SK-N-SH (cell line): ENCODE measurements around the gene ZMIZ1. TPM values are rescaled to one million over a fixed set of nuclear protein-coding genes. Genes with fewer than 3 reads are reported as not detected.

Experiments
- CTCF ChIA-PET: fragments of 300-600, 350-600 bp; formaldehyde crosslinking; extraction: SDS; loops from one replicate; lab custom pipeline; 2021; lab: Yijun Ruan, JAX
- POLR2A ChIA-PET: fragments of 350-600 bp; sonication (Branson Sonifier 250); formaldehyde crosslinking; extraction: SDS; loops from one replicate; lab custom pipeline; 2020; ENCODE audit warnings: antibody characterized with exemption, inconsistent platforms; lab: Yijun Ruan, JAX
- DNase-seq: peaks from one replicate; pipeline ENCODE4 v3.0.0; 2012
- H2AFZ ChIP-seq: fragments of 200-600 bp; sonication (generic); 2 replicates; pipeline ENCODE4 v1.8.1; 2016; ENCODE audit warnings: antibody characterized with exemption, mild to moderate bottlenecking, low read depth
- H3F3A ChIP-seq: fragments of 200-600 bp; sonication (generic); replicated peaks from 2 replicates; pipeline ENCODE3; 2016; ENCODE audit warnings: antibody characterized with exemption, mild to moderate bottlenecking; ENCODE audit not compliant: insufficient read depth
- H3K27ac ChIP-seq, 2 experiments: fragments of 200-500 bp in 1 of 2; fragments of 200-600 bp in 1 of 2; sonication (Bioruptor generic) in 1 of 2; sonication (generic), shearing (Covaris generic) in 1 of 2; 2 replicates each; pipeline versions ENCODE4 v1.5.1 to v1.6.1; 2014 to 2016; ENCODE audit warnings: low read depth in 2 of 2, inconsistent platforms in 1 of 2, low read length in 1 of 2, mild to moderate bottlenecking in 1 of 2, mixed read lengths in 1 of 2
- H3K27me3 ChIP-seq: fragments of 200-600 bp; sonication (generic), shearing (Covaris generic); 2 replicates; pipeline ENCODE4 v1.6.1; 2016; ENCODE audit warnings: mixed run types; ENCODE audit not compliant: insufficient read depth
- H3K36me3 ChIP-seq, 2 experiments: fragments of 200-500 bp in 1 of 2; fragments of 200-600 bp in 1 of 2; sonication (Bioruptor generic) in 1 of 2; sonication (generic) in 1 of 2; replicated peaks in 1 of 2; 2 replicates each; pipeline versions ENCODE3 to v1.5.1; 2014 to 2016; ENCODE audit warnings: low read length in 1 of 2, mild to moderate bottlenecking in 1 of 2; ENCODE audit not compliant: insufficient read depth in 2 of 2, control insufficient read depth in 1 of 2
- H3K4me1 ChIP-seq, 2 experiments: fragments of 200-500 bp in 1 of 2; fragments of 200-600 bp in 1 of 2; sonication (Bioruptor generic) in 1 of 2; sonication (generic), shearing (Covaris generic) in 1 of 2; 2 replicates each; pipeline versions ENCODE4 v1.5.1 to v1.6.1; 2014 to 2016; ENCODE audit warnings: low read depth in 1 of 2, low read length in 1 of 2, mixed run types in 1 of 2; ENCODE audit not compliant: insufficient read depth in 2 of 2, control insufficient read depth in 1 of 2
- H3K4me2 ChIP-seq: fragments of 200-600 bp; sonication (generic), shearing (Covaris generic); 2 replicates; pipeline ENCODE4 v1.6.1; 2017; ENCODE audit warnings: mixed run types
- H3K4me3 ChIP-seq, 2 experiments: fragments of 200-500 bp in 1 of 2; fragments of 200-600 bp in 1 of 2; sonication (Bioruptor generic) in 1 of 2; sonication (generic), shearing (Covaris generic) in 1 of 2; 2 replicates each; pipeline versions ENCODE4 v1.5.1 to v1.8.1; 2014 to 2016; ENCODE audit warnings: low read depth in 2 of 2, inconsistent platforms in 1 of 2, low read length in 1 of 2, mild to moderate bottlenecking in 1 of 2, mixed read lengths in 1 of 2, moderate library complexity in 1 of 2
- H3K79me2 ChIP-seq: fragments of 200-600 bp; sonication (generic); 2 replicates; pipeline ENCODE4 v1.8.1; 2017; ENCODE audit warnings: mild to moderate bottlenecking; ENCODE audit not compliant: insufficient read depth
- H3K9ac ChIP-seq: fragments of 200-600 bp; sonication (generic); 2 replicates; pipeline ENCODE4 v1.6.1; 2017; ENCODE audit warnings: mixed run types
- H3K9me2 ChIP-seq: fragments of 200-600 bp; sonication (generic); 2 replicates; pipeline ENCODE4 v1.6.1; 2017; ENCODE audit warnings: mixed run types
- H3K9me3 ChIP-seq: fragments of 200-600 bp; sonication (generic); 2 replicates; pipeline ENCODE4 v1.6.1; 2017; ENCODE audit warnings: mixed run types, mild to moderate bottlenecking, moderate library complexity
- H4K20me1 ChIP-seq: fragments of 200-600 bp; sonication (generic); 2 replicates; pipeline ENCODE4 v1.6.1; 2017; ENCODE audit warnings: mild to moderate bottlenecking, mixed run types; ENCODE audit not compliant: insufficient read depth
- CTCF ChIP-seq: fragments of 200-600 bp; sonication (generic); IDR thresholded peaks from 2 replicates; pipeline ENCODE4 v1.6.1; 2017; ENCODE audit warnings: antibody characterized with exemption, mild to moderate bottlenecking, moderate library complexity
- FOSL2 ChIP-seq: IDR thresholded peaks from 2 replicates; pipeline ENCODE4 v1.4.0; 2012; ENCODE audit warnings: low read depth, mild to moderate bottlenecking, moderate library complexity, borderline replicate concordance
- GABPA ChIP-seq: IDR thresholded peaks from 2 replicates; pipeline ENCODE4 v1.4.0; 2012; ENCODE audit warnings: low read depth, mild to moderate bottlenecking
- GATA2 ChIP-seq: sonication (generic); formaldehyde crosslinking; IDR thresholded peaks from 2 replicates; pipeline ENCODE4 v1.5.0; 2020; ENCODE audit warnings: mild to moderate bottlenecking, missing genetic modification reagents
- IRF3 ChIP-seq: fragments of 150-350 bp; IDR thresholded peaks from 2 replicates; pipeline ENCODE4 v1.6.1; 2016; ENCODE audit warnings: mild to moderate bottlenecking, low read depth, low read length
- JUND ChIP-seq: IDR thresholded peaks from 2 replicates; pipeline ENCODE4 v1.4.0; 2012
- MAX ChIP-seq: IDR thresholded peaks from 2 replicates; pipeline ENCODE4 v1.4.0; 2012; ENCODE audit warnings: low read depth
- MXI1 ChIP-seq: IDR thresholded peaks from 2 replicates; pipeline ENCODE4 v1.6.1; 2012; ENCODE audit warnings: mild to moderate bottlenecking, low read depth, low read length, improper control_type of control experiment
- NFIC ChIP-seq: IDR thresholded peaks from 2 replicates; pipeline ENCODE4 v1.4.0; 2012; ENCODE audit warnings: borderline replicate concordance
- PBX3 ChIP-seq: IDR thresholded peaks from 2 replicates; pipeline ENCODE4; 2012
- SMC3 ChIP-seq: IDR thresholded peaks from 2 replicates; pipeline ENCODE4 v1.6.1; 2012; ENCODE audit warnings: low read depth, low read length, improper control_type of control experiment
- TAF1 ChIP-seq: IDR thresholded peaks from 2 replicates; pipeline ENCODE4 v1.6.1; 2012; ENCODE audit warnings: low read depth, mild to moderate bottlenecking, low read length, moderate library complexity, borderline replicate concordance
- TCF12 ChIP-seq: IDR thresholded peaks from 2 replicates; pipeline ENCODE4 v1.4.0; 2012
- TEAD4 ChIP-seq: IDR thresholded peaks from 2 replicates; pipeline ENCODE4 v1.4.0; 2012; ENCODE audit warnings: mild to moderate bottlenecking, borderline replicate concordance; ENCODE audit not compliant: insufficient read depth
- USF2 ChIP-seq: fragments of 150-350 bp; IDR thresholded peaks from 2 replicates; pipeline ENCODE4 v1.6.1; 2017; ENCODE audit warnings: antibody characterized with exemption, low read length, low read depth, borderline replicate concordance
- ZBTB33 ChIP-seq: IDR thresholded peaks from 2 replicates; pipeline ENCODE4 v1.4.0; 2012; ENCODE audit warnings: low read depth, borderline replicate concordance
- WGBS: methylation state at CpG from one replicate; pipeline ENCODE4 v1.1.6; 2017; ENCODE audit warnings: low lambda C conversion rate; 5-methylcytosine and 5-hydroxymethylcytosine counted together
- polyA plus RNA-seq, 3 experiments: library from polyadenylated mRNA; depleted of rRNA; stranded (reverse); fragments of >200 nt; gene quantifications; 2 replicates each; pipeline ENCODE4 v1.2.3, GENCODE V29; 2012

ZMIZ1 gene
- polyA plus RNA-seq, 1 of the 3 experiments (the other 2 are of a cell fraction) = 23.5 TPM

- H3K27ac ChIP-seq = peak overlapping the region; percentile 60 to 93; a peak in 3 of 4 replicates
- peaks cover 24% of the 10 kb centered on the region; the same call in 1 of the 2 replicates for H4K20me1 ChIP-seq
- no peaks in the 10 kb centered on the region for H3K27me3 ChIP-seq
- ChIA-PET POLR2A (interaction anchor here (0.8 kb wide), 1 partner anchor 41 kb away, joined by 3 read pairs; no protein-coding TSS in a partner anchor), CTCF (interaction anchor here (0.6 to 2.6 kb wide), 8 partner anchors 8 to 1142 kb away, joined by 3 to 12 read pairs (median 4); no protein-coding TSS in a partner anchor)
- H3K4me2 ChIP-seq = peak overlapping the region; percentile 66; the same call in 1 of the 2 replicates
- H3K9me2 ChIP-seq = no peaks in the 10 kb centered on the region
- peaks cover 21% of the 10 kb centered on the region for H3F3A ChIP-seq
- H3K9me3 ChIP-seq = no peaks in the 10 kb centered on the region
- peaks cover 44 to 97% of the 10 kb centered on the region in 2 experiments for H3K4me1 ChIP-seq
- DNase-seq = no peak
- peak; percentile 34; the same call in 1 of the 2 replicates for TF ChIP-seq TCF12
- peak; percentile 38; the same call in 1 of the 2 replicates for TF ChIP-seq JUND
- TF ChIP-seq FOSL2 = peak; percentile 67; the same call in 1 of the 2 replicates
- no peak for TF ChIP-seq CTCF
- TF ChIP-seq MAX = 0 out of 2 replicates have a peak, but pooled peaks have one; percentile 25
- TF ChIP-seq SMC3 = no peak
- TF ChIP-seq NFIC = 0 out of 2 replicates have a peak, but pooled peaks have one; percentile 15
- TF ChIP-seq PBX3 = peak; percentile 66
- no peak overlapping the region for H3K4me3 ChIP-seq
- no peak overlapping the region for H2AFZ ChIP-seq
- WGBS = 85% methylated on average over 4 of the region's 10 CpGs
- H3K9ac ChIP-seq = peak overlapping the region; percentile 26; the same call in 1 of the 2 replicates
- peaks cover 70% of the 10 kb centered on the region for H3K79me2 ChIP-seq
- peaks cover 13 to 21% of the 10 kb centered on the region in 2 experiments for H3K36me3 ChIP-seq
Measured at GRCh38 chr10:79189853-79190435, 121.2 kb downstream of the ZMIZ1 start.

- WGBS = no CpG with 5 or more reads among the region's 1 CpG
- Histone ChIP-seq H3K4me3 (no peak overlapping the region), H3K36me3 (peaks cover 13 to 21% of the 10 kb centered on the region in 2 experiments), H3K9me3 (no peaks in the 10 kb centered on the region), H3K9ac (no peak overlapping the region), H2AFZ (no peak overlapping the region), H3K27ac (peak overlapping the region; percentile 66 to 93; a peak in 3 of 4 replicates), H3K27me3 (no peaks in the 10 kb centered on the region), H3K4me2 (no peak overlapping the region; the same call in 1 of the 2 replicates), H3K4me1 (peaks cover 39 to 97% of the 10 kb centered on the region in 2 experiments), H3K79me2 (peaks cover 71% of the 10 kb centered on the region), H3K9me2 (no peaks in the 10 kb centered on the region), H3F3A (peaks cover 15% of the 10 kb centered on the region), H4K20me1 (peaks cover 23% of the 10 kb centered on the region; the same call in 1 of the 2 replicates)
- ChIA-PET CTCF (interaction anchor here (1.0 to 1.3 kb wide), 4 partner anchors 9 to 1143 kb away, joined by 3 to 4 read pairs (median 3); no protein-coding TSS in a partner anchor), POLR2A (no interaction called here)
- no peak for DNase-seq
- no peak for TF ChIP-seq GABPA
- no peak for TF ChIP-seq USF2
- no peak for TF ChIP-seq TAF1
- no peak for TF ChIP-seq GATA2
- TF ChIP-seq ZBTB33 = no peak
- no peak for TF ChIP-seq TEAD4
- TF ChIP-seq IRF3 = no peak
- TF ChIP-seq MXI1 = no peak
Measured at GRCh38 chr10:79190740-79191261, 122.0 kb downstream of the ZMIZ1 start.
